Transverse colon (tissue), 4 donors: ENCODE measurements around the gene PCGF2. TPM values are rescaled to one million over a fixed set of nuclear protein-coding genes. Genes with fewer than 3 reads are reported as not detected.
A peak's percentile ranks its signal among the peaks of the same experiment; 100 is the strongest.

Experiments
- DNase-seq: peaks from one replicate; pipeline ENCODE4 v3.0.0-alpha.2; 2019
- H3K27ac ChIP-seq, 4 donors: fragments of 200-600 bp; sonication (generic); 2 replicates each; pipeline ENCODE4 v1.5.1; 2016 to 2018; ENCODE audit warnings: inconsistent platforms in 4 of 4
- H3K27me3 ChIP-seq: fragments of 200-600 bp; sonication (generic); 2 replicates; pipeline ENCODE4 v1.5.1; 2017; ENCODE audit warnings: inconsistent platforms
- H3K36me3 ChIP-seq, 4 donors: fragments of 200-600 bp; sonication (generic); 2 replicates each; pipeline ENCODE4 v1.5.1; 2017 to 2019; ENCODE audit warnings: inconsistent platforms in 4 of 4
- H3K4me1 ChIP-seq, 4 donors: fragments of 200-600 bp; sonication (generic); 2 replicates each; pipeline ENCODE4 v1.5.1; 2017 to 2020; ENCODE audit warnings: inconsistent platforms in 4 of 4
- H3K4me3 ChIP-seq, 4 donors: fragments of 200-600 bp; sonication (generic); 1 replicate in 1 of 4; 2 replicates in 3 of 4; pipeline versions ENCODE4 v1.5.1 to v1.6.1; 2017 to 2019; ENCODE audit warnings: inconsistent platforms in 4 of 4
- H3K9me3 ChIP-seq, 2 donors: fragments of 200-600 bp; sonication (generic); 2 replicates each; pipeline ENCODE4 v1.5.1; 2017 to 2019; ENCODE audit warnings: inconsistent platforms in 2 of 2
- EP300 ChIP-seq: sonication (generic); formaldehyde crosslinking; IDR thresholded peaks from one replicate; pipeline ENCODE4 v1.6.1; 2017; ENCODE audit warnings: antibody characterized with exemption, low read depth
- POLR2A ChIP-seq: fragments of 450-650 bp; IDR thresholded peaks from one replicate; pipeline ENCODE4 v1.6.1; 2016; ENCODE audit warnings: antibody characterized with exemption, mild to moderate bottlenecking, moderate library complexity
- POLR2AphosphoS5 ChIP-seq, 3 donors: sonication (generic); formaldehyde crosslinking; IDR thresholded peaks; one replicate each; pipeline ENCODE4 v1.6.1; 2016; ENCODE audit warnings: antibody characterized with exemption in 3 of 3
- WGBS, 2 donors: methylation state at CpG; one replicate each; pipeline ENCODE4 v1.1.5; 2018; ENCODE audit warnings: low coverage in 1 of 2; 5-methylcytosine and 5-hydroxymethylcytosine counted together
- in situ Hi-C, 4 donors: fragments of 200-750 bp; cut with MboI; loops; one replicate each; pipeline versions ENCODE4 v1.15.0 to v1.15.1; 2017; ENCODE audit warnings: low sequenced_read_pairs in 3 of 4, low pct_ligation_motif_present in 1 of 4, low pct_unique_long_range_greater_than_20kb in 1 of 4
- intact Hi-C: fragments of 100-400 bp; cut with DNase I; formaldehyde crosslinking; loops from one replicate; pipeline ENCODE4 v1.15.1; 2023; ENCODE audit warnings: low total_unique reads
- total RNA-seq, 4 donors: library from RNA; depleted of rRNA; stranded (reverse); fragments of >200 nt; gene quantifications; one replicate each; pipeline ENCODE4 v1.1.0, GENCODE V29; 2016
- TF ChIP-seq, protein P1 (sequence below), 5 experiments: fragments of 200-600 bp in 3 of 5; fragments of 450-650 bp in 2 of 5; sonication (generic) in 3 of 5; IDR thresholded peaks; 1 replicate in 2 of 5; 2 replicates in 3 of 5; pipeline ENCODE4 v1.5.1; 2016 to 2017; ENCODE audit warnings: antibody characterized with exemption in 5 of 5, inconsistent platforms in 3 of 5, mild to moderate bottlenecking in 2 of 5, moderate library complexity in 1 of 5

Gene PCGF2
- total RNA-seq, 4 donors from 2014 or later = 9.1 to 41.9 (median 12.2) TPM

DNA sequence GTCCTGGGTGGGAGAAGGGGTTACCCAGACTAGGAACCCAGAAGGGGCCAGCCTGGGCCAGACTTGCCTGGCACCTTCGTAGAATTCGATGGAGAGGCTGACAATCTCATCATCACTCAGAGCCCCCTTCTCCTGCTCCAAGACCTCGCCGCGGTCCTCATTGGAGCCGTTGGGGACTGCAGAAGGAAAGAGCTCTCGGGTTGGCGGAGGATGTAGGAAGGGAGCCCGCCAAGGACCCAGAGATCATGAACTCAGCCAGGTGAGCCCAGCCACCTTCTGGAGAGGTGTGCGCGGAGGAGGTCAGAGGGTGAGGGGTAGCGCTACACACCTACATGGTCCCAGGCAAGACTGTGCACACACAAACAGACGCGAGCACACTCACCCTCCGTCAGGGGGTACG is 9.4 kb downstream of the PCGF2 start:
- H3K27me3 ChIP-seq = no peaks in the 10 kb centered on the region
- peaks cover 31 to 67% (median 37%) of the 10 kb centered on the region in 4 donors for H3K4me1 ChIP-seq
- TF ChIP-seq, protein P1, sequence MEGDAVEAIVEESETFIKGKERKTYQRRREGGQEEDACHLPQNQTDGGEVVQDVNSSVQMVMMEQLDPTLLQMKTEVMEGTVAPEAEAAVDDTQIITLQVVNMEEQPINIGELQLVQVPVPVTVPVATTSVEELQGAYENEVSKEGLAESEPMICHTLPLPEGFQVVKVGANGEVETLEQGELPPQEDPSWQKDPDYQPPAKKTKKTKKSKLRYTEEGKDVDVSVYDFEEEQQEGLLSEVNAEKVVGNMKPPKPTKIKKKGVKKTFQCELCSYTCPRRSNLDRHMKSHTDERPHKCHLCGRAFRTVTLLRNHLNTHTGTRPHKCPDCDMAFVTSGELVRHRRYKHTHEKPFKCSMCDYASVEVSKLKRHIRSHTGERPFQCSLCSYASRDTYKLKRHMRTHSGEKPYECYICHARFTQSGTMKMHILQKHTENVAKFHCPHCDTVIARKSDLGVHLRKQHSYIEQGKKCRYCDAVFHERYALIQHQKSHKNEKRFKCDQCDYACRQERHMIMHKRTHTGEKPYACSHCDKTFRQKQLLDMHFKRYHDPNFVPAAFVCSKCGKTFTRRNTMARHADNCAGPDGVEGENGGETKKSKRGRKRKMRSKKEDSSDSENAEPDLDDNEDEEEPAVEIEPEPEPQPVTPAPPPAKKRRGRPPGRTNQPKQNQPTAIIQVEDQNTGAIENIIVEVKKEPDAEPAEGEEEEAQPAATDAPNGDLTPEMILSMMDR (IDR thresholded peaks at IDR 0.05) = no peak
- TF ChIP-seq POLR2A = no peak
- no peak for TF ChIP-seq POLR2AphosphoS5 (IDR thresholded peaks at IDR 0.05)
- TF ChIP-seq EP300 = no peak
- no peaks in the 10 kb centered on the region for H3K36me3 ChIP-seq
- intact Hi-C loops (no loop called here), in situ Hi-C loops (loop anchor here in 2 of 4 donors (10.0 kb wide), 1 partner anchor 64 kb away; the partner anchor contains the start of gene EPOP (in 2 of the 2))
- WGBS, 2 donors = 87 to 96% methylated on average over 8 to 16 of the region's 16 CpGs
- H3K4me3 ChIP-seq = no peak overlapping the region
- H3K27ac ChIP-seq = no peak overlapping the region
- no peak for DNase-seq
- H3K9me3 ChIP-seq = no peaks in the 10 kb centered on the region

DNA sequence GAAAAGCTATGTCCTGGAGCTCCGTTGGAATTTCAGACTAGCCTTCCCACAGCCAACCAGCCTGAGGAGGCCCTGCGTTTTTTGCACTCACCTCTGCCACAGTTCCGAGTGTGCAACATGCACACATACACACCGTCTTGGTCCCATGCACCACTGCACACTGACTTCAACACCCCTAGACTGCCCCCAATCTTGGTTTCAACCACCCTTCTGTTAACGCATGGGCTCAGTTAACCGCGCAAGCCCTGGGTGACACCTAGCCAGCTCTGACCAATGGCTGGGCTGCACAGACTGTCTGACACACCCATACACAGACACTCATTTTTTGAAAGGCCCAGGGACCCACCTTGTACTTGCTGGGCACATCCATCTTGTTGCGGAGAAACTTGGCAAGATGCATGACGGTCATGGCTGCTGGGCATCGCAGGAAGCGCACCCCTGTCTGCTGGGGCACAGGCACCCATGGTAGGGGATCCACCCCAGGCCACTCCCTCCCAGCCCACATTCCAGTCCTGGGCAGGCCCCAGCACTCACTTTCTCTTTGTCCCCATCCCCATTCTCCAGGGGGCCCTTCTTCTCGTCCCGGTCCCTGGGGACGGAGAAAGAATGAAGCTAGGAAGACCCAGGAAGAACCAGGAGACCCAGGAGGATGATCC is 10.0 kb downstream of the PCGF2 start:
- Histone ChIP-seq H3K36me3 (no peaks in the 10 kb centered on the region), H3K27ac (no peak overlapping the region), H3K27me3 (no peaks in the 10 kb centered on the region), H3K9me3 (no peaks in the 10 kb centered on the region), H3K4me1 (peaks cover 28 to 67% (median 33%) of the 10 kb centered on the region in 4 donors), H3K4me3 (no peak overlapping the region)
- 83 to 89% methylated on average over 4 to 14 of the region's 14 CpGs for WGBS, 2 donors
- no peak for DNase-seq
- in situ Hi-C loops = loop anchor here in 2 of 4 donors (10.0 kb wide), 1 partner anchor 63 kb away; the partner anchor contains the start of gene EPOP (in 2 of the 2)
- TF ChIP-seq POLR2AphosphoS5 (IDR thresholded peaks at IDR 0.05) (no peak), POLR2A (no peak), EP300 (no peak)
- TF ChIP-seq, protein P1 (IDR thresholded peaks at IDR 0.05) = no peak
- intact Hi-C loops = no loop called here

DNA sequence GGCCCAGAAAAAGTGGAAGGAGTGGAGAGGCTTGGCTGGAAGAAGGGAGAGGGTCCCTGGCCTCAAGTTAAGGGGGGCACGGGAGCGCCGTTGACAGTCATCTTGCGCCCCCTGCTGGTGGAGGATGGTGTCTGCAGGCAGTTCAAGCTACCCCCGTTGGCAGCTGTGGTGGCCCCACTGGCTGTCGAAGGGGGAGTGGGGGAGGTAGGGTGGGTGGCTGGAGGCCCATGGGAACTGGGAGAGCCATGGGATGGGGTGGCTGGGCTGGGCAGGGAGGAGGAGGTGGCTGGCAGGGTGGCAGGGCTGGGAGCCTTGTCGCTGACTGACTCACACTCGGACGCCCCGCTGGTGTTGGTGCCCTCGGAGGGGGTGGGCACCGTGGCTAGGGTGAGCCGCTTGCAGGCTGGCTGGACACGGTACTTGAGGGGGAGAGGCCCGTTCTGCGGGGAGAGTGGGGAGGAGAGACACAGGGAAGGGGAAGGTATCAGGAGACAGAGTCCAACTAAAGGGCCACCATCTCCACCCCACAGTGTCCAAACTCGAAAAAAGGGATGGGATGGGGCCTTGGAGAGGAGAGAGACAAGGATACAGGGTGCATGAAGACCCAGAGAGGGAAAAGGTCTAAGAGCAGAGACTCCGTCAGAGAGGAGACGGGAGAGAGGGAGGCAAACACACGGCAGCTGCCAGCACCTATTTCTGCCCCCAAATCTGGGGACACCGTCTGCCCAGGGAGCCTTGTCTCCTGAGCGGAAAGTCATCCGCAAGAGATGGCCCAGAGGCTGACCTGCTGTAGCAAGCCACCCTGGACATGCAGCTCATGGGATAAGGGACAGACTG is 12.8 kb downstream of the PCGF2 start:
- peak overlapping the region in 1 of 4 donors; percentile 23 for H3K27ac ChIP-seq

More for the DNA sequence above, 12.8 kb downstream of the PCGF2 start:
- Histone ChIP-seq H3K4me3 (no peak overlapping the region), H3K4me1 (peaks cover 22 to 65% (median 33%) of the 10 kb centered on the region in 4 donors), H3K36me3 (no peaks in the 10 kb centered on the region), H3K27me3 (no peaks in the 10 kb centered on the region), H3K9me3 (no peaks in the 10 kb centered on the region)
- peak; percentile 66 for DNase-seq
- intact Hi-C loops (no loop called here), in situ Hi-C loops (loop anchor here in 2 of 4 donors (10.0 kb wide), 1 partner anchor 61 kb away; the partner anchor contains the start of gene EPOP (in 2 of the 2))
- WGBS, 2 donors = 23 to 45% methylated on average over 5 to 23 of the region's 23 CpGs
- TF ChIP-seq POLR2A (peak; percentile 21), POLR2AphosphoS5 (IDR thresholded peaks at IDR 0.05) (peak in 1 of 3 donors; percentile 4), EP300 (no peak)
- TF ChIP-seq, protein P1 (IDR thresholded peaks at IDR 0.05) = peak; percentile 95 to 99 (median 97)
